ENCODE results near the gene TUG1.

TUG1 gene

DNA sequence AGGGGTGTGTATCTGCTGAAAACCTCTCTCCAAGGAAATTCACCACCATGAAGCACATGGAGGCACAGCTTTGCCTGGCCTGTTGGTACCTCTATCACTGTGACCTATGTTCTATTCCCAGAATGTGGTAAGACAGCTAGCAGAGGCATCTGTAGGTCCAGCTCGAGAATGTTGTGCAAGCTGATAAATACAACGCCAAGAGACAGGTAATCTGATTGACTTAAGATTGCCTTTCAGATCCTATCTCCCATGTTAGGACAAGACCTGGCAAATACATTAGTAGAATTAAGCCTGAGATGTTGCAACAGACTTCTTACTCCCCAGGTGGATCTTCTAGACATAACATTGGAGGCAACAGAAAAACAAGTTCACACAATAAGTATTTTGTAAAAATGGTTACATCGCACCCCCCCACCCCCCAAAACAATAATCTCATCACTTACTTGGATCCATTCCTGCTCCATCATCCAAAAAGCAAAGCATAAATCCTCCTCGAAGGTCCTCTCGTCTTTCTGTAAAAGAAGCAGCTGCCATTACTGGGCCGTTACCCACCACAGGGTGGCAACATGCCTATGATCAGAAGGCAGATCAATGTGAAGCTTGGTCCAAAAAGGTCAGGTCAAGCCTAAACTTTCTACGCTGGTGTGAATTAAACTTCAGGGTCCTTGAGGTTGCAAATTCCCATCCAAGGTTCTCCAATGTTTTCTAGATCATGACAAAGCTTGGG is 19.0 kb upstream of the TUG1 start:
- in situ Hi-C loops (cut with HindIII; ENCODE audit: low sequenced_read_pairs) = no loop called here
- no peak overlapping the region for H3K4me3 ChIP-seq (ENCODE audit: low read depth, low read length)
- no peak for DNase-seq (ENCODE audit: low read depth)
- TF ChIP-seq, protein P1, sequence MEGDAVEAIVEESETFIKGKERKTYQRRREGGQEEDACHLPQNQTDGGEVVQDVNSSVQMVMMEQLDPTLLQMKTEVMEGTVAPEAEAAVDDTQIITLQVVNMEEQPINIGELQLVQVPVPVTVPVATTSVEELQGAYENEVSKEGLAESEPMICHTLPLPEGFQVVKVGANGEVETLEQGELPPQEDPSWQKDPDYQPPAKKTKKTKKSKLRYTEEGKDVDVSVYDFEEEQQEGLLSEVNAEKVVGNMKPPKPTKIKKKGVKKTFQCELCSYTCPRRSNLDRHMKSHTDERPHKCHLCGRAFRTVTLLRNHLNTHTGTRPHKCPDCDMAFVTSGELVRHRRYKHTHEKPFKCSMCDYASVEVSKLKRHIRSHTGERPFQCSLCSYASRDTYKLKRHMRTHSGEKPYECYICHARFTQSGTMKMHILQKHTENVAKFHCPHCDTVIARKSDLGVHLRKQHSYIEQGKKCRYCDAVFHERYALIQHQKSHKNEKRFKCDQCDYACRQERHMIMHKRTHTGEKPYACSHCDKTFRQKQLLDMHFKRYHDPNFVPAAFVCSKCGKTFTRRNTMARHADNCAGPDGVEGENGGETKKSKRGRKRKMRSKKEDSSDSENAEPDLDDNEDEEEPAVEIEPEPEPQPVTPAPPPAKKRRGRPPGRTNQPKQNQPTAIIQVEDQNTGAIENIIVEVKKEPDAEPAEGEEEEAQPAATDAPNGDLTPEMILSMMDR (IDR thresholded peaks at IDR 0.05; ENCODE audit: low read depth, low read length, missing control alignments) = peak; percentile 12

DNA sequence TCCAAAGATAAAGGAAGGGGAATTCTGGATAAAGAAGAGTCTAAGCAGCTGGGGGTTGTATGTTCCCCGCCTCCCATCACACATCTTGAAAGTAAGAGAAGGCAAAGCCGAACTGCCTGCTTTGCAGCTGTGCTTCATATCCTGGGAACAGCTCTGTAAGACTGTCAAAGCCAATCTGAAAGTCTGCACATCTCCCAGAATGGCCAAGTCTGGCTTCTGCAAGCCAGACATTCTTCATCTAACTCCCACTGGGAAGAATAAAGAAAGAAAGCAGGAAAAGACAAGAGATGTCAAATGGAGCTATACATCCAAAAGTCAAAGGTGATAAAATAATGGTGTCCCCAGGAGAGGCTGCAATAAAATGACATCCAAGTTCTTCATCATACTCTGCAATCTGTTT is 15.9 kb upstream of the TUG1 start:
- no peak overlapping the region for H3K4me3 ChIP-seq (ENCODE audit: low read depth, low read length)
- DNase-seq (ENCODE audit: low read depth) = no peak
- in situ Hi-C loops (cut with HindIII; ENCODE audit: low sequenced_read_pairs) = no loop called here
- TF ChIP-seq, protein P1 (IDR thresholded peaks at IDR 0.05; ENCODE audit: low read depth, low read length, missing control alignments) = no peak

DNA sequence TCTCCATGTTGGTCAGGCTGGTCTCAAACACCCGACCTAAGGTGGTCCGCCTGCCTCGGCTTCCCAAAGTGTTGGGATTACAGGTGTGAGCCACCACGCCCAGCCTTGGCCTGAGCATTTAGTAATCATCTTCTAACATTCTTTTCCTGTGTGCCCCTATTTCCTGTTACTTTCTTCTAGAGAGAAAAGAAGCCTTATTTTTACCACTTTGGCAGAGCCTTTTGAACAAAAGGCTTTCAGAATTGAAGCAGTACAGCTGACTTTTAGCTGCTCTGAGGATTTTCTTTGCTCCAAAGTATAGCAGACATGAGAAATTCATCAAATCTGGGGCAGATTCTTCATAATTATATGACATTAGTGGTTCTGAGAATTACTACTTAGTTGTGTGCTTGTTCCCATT is 13.9 kb upstream of the TUG1 start:
- H3K4me3 ChIP-seq (ENCODE audit: low read depth, low read length) = no peak overlapping the region
- DNase-seq (ENCODE audit: low read depth) = no peak
- TF ChIP-seq, protein P1 (IDR thresholded peaks at IDR 0.05; ENCODE audit: low read depth, low read length, missing control alignments) = no peak
- in situ Hi-C loops (cut with HindIII; ENCODE audit: low sequenced_read_pairs) = no loop called here

DNA sequence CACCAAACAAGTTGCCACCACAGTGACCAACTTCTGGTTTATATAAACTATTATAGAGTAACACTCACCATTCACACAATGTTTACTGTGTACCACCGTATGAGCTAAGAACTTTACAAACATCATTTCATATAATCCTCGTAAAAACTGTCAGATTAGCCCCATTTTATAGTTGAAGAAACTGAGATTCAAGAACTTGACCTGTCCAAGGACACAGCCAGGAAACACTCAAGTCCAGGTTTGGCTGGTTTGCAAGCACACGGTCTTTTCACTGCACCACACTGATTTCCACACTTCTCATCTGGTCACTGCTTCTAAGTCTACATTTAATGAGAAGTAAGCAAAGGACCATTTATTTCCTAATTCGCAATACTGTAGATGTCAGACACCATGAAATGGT is 4.2 kb upstream of the TUG1 start:
- no peak overlapping the region for H3K4me3 ChIP-seq (ENCODE audit: low read depth, low read length)
- in situ Hi-C loops (cut with HindIII; ENCODE audit: low sequenced_read_pairs) = no loop called here
- DNase-seq (ENCODE audit: low read depth) = no peak
- TF ChIP-seq, protein P1 (IDR thresholded peaks at IDR 0.05; ENCODE audit: low read depth, low read length, missing control alignments) = no peak

DNA sequence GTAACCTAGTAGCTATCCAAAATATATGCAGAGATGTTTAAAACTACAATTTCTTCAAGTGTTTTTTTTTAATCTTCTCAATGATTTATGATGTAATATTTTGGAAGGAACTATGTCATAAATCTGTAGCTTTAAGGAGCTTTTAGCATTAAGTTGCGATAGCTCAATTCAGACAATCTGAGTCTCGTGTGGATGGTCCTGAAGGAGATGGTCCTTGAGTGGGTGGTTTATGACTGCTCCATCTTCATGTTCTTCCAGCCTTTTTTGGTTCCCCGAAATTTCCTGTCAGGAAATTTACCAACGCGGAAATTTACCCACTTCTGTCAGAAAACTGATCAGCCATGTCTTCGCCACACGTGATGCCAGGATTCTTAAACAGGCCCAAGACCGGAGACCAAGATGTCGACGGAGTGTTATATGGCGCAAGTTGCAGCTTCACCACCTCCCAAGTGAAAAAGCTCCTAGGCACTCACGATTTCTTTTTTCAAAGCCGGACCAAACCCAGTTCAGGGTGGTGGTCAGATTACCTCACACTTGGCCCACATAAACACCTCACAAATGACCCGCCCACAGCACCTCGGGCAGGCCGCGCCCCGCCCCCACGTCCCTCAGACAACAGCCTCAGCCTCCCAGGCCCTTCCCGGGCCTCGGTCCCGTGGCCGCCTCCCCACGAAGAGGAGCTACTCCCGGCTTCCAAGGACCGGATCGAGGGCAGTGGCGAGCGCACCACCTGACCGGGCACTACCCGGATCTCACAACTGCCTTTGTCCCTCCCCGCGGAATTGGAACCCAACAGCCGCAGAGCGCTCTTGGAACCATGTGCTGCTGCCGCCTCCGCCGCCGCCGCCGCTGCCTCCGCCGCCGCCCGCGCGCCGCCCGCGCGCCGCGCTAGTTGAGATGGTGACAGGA is 796 bp upstream of the TUG1 start, which contains the start of gene MORC2:
Gene MORC2 (minus strand): TSS at position 760 of the 909 bp plus-strand sequence. CDS start 885 bp downstream, outside the sequence.
- in situ Hi-C loops (cut with HindIII; ENCODE audit: low sequenced_read_pairs) = no loop called here
- no peak for DNase-seq (ENCODE audit: low read depth)
- H3K4me3 ChIP-seq (ENCODE audit: low read depth, low read length) = peak within 1 kb of the TSS; percentile 81
- TF ChIP-seq, protein P1 (IDR thresholded peaks at IDR 0.05; ENCODE audit: low read depth, low read length, missing control alignments) = no peak

DNA sequence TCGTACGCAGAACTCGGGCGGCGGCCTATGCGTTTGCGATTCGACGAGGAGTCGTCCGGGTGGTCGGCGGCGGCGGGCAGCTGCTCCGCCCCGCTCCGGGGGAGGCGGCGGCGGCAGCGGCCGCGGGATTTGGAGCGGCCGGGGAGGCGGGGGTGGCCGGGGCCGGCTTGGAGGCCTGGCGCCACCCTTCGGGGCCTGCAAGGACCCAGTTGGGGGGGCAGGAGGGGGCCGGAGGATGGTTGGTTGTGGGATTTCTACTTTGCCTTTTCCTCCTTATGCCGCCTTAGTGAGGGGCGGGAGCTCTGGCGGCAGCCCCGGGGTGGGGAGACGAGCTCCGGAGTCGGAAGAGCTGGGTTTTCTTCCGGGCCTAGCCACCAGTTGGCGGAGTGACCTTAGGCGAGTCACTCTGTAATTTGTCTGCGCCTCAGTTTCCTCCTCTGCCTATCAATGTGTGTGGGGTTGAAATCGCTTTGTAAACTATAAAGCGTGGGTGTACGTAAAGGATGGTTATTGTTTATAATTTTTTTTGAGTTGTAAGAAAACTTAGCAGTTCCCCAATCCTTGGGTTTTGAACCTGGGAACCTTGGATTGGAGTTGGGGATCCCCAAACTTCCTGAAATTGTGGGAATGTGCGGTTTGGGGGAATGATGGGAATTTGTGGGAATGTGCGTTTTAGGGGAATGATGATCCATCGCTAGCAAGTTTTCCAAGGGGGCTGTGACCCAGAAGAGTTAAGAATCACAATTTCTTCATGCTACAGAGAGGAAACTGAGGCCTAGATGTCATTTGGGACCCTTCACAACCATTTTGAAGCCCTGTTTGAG is 679 bp downstream of the TUG1 start:
- peak; percentile 3 for DNase-seq (ENCODE audit: low read depth)
- TF ChIP-seq, protein P1 (IDR thresholded peaks at IDR 0.05; ENCODE audit: low read depth, low read length, missing control alignments) = no peak
- in situ Hi-C loops (cut with HindIII; ENCODE audit: low sequenced_read_pairs) = no loop called here
- peak overlapping the region; percentile 81 for H3K4me3 ChIP-seq (ENCODE audit: low read depth, low read length)
